Measurements from ENCODE around the gene GRAMD2B.

GRCh38 chr5:126499278-126499677 is 76.1 kb downstream of the GRAMD2B start:
- TF ChIP-seq MAX (IDR thresholded peaks at IDR 0.05) (no peak), TAF1 (IDR thresholded peaks at IDR 0.05; ENCODE audit: low read depth, low read length) (no peak), CTCF (IDR thresholded peaks at IDR 0.05; ENCODE audit: control extremely low read depth in 1 of 3, insufficient read depth in 1 of 3, low read depth in 1 of 3, low read length in 3 of 3) (no peak), JUN (IDR thresholded peaks at IDR 0.05; ENCODE audit: low read depth, low read length) (no peak), POLR2AphosphoS5 (IDR thresholded peaks at IDR 0.05; ENCODE audit: low read depth, low read length) (no peak)

All from H1 (cell line).